Endothelial cell of umbilical vein (primary cell): Measurements from ENCODE around the gene TK1. TPM values are rescaled to one million over a fixed set of nuclear protein-coding genes. Genes with fewer than 3 reads are reported as not detected.

Experiments used
- BruUV-seq: library from RNA; stranded (reverse); fragments of 400-500 nt; replicated peaks from 2 replicates; lab custom pipeline; 2021; lab: Mats Ljungman, UMichigan
- CTCF ChIA-PET: fragments of 300-600, 350-600 bp; sonication (Branson Sonifier 250); formaldehyde crosslinking; loops from one replicate; lab custom pipeline; 2021; ENCODE audit warnings: antibody characterized with exemption, inconsistent platforms; lab: Charles Lee
- POLR2A ChIA-PET: fragments of 300-600, 350-600 bp; sonication (Branson Sonifier 250); formaldehyde crosslinking; loops from one replicate; lab custom pipeline; 2021; ENCODE audit warnings: antibody characterized with exemption, inconsistent platforms; lab: Charles Lee
- DNase-seq: peaks from one replicate; pipeline ENCODE4 v3.0.0-alpha.2; 2011; ENCODE audit warnings: low read depth, low spot score
- FAIRE-seq: peaks from 2 replicates; lab custom pipeline; 2011; peaks lifted over from hg19 to GRCh38; lab: Jason Lieb, UNC
- H2AFZ ChIP-seq: 2 replicates; pipeline ENCODE4 v1.6.0; 2012; ENCODE audit warnings: low read depth, low read length, control low read depth, inconsistent platforms
- H3K27ac ChIP-seq: 2 replicates; pipeline ENCODE4 v1.5.1; 2011; ENCODE audit warnings: low read depth, mild to moderate bottlenecking, control low read depth, low read length, moderate library complexity; ENCODE audit not compliant: insufficient read depth
- H3K27me3 ChIP-seq, 2 experiments: 2 replicates each; pipeline versions ENCODE4 v1.6.0 to v1.6.1; 2011; ENCODE audit warnings: low read length in 2 of 2, mixed read lengths in 1 of 2; ENCODE audit not compliant: control insufficient read depth in 2 of 2, insufficient read depth in 2 of 2
- H3K36me3 ChIP-seq, 2 experiments: 2 replicates in 1 of 2; 3 replicates in 1 of 2; pipeline ENCODE4 v1.5.1; 2011; ENCODE audit warnings: low read length in 2 of 2, mild to moderate bottlenecking in 1 of 2, moderate library complexity in 1 of 2; ENCODE audit not compliant: control insufficient read depth in 2 of 2, insufficient read depth in 2 of 2; ENCODE audit errors: extremely low read depth in 1 of 2
- H3K4me1 ChIP-seq: 3 replicates; pipeline ENCODE4 v1.5.1; 2011; ENCODE audit warnings: mild to moderate bottlenecking, low read length; ENCODE audit not compliant: control insufficient read depth, insufficient read depth; ENCODE audit errors: extremely low read depth
- H3K4me2 ChIP-seq: 2 replicates; pipeline ENCODE4 v1.6.1; 2011; ENCODE audit warnings: low read length, control low read depth, mixed read lengths; ENCODE audit not compliant: insufficient read depth
- H3K4me3 ChIP-seq, 3 experiments: fragments of 200-600 bp in 1 of 3; sonication (generic), shearing (Covaris generic) in 1 of 3; replicated peaks in 1 of 3; 2 replicates each; pipeline ENCODE4 v1.5.1; 2011 to 2016; ENCODE audit warnings: control low read depth in 3 of 3, low read length in 3 of 3, mild to moderate bottlenecking in 2 of 3, inconsistent platforms in 1 of 3, low read depth in 1 of 3, moderate library complexity in 1 of 3; ENCODE audit not compliant: insufficient read depth in 1 of 3
- H3K79me2 ChIP-seq: 2 replicates; pipeline ENCODE4 v1.6.0; 2012; ENCODE audit warnings: low read length, inconsistent platforms; ENCODE audit not compliant: control insufficient read depth, insufficient read depth
- H3K9ac ChIP-seq: replicated peaks from 2 replicates; pipeline ENCODE3; 2011; ENCODE audit warnings: low read length, control low read depth; ENCODE audit not compliant: insufficient read depth; ENCODE audit errors: extremely low read depth
- H3K9me1 ChIP-seq: replicated peaks from 3 replicates; pipeline ENCODE4 v1.6.0; 2011; ENCODE audit warnings: mild to moderate bottlenecking, low read length; ENCODE audit not compliant: control insufficient read depth, insufficient read depth; ENCODE audit errors: extremely low read depth
- H3K9me3 ChIP-seq: replicated peaks from 2 replicates; pipeline ENCODE4 v1.5.1; 2012; ENCODE audit warnings: low read length, inconsistent platforms; ENCODE audit not compliant: control insufficient read depth, insufficient read depth
- H4K20me1 ChIP-seq: replicated peaks from 2 replicates; pipeline ENCODE3; 2011; ENCODE audit warnings: mild to moderate bottlenecking, low read length; ENCODE audit not compliant: control insufficient read depth, insufficient read depth; ENCODE audit errors: extremely low read depth
- EZH2 ChIP-seq: IDR thresholded peaks from 2 replicates; pipeline ENCODE4 v1.6.1; 2012; ENCODE audit warnings: borderline replicate concordance, low read depth, mild to moderate bottlenecking, moderate library complexity, low read length, inconsistent platforms; ENCODE audit not compliant: severe bottlenecking
- FOS ChIP-seq: IDR thresholded peaks from 2 replicates; pipeline ENCODE4 v1.6.1; 2011; ENCODE audit warnings: mild to moderate bottlenecking, low read length, moderate library complexity, borderline replicate concordance; ENCODE audit not compliant: insufficient read depth
- GATA2 ChIP-seq: IDR thresholded peaks from 2 replicates; pipeline ENCODE4 v1.7.0; 2011; ENCODE audit warnings: low read depth, mild to moderate bottlenecking, moderate library complexity, mixed read lengths, low read length; ENCODE audit not compliant: insufficient read length, insufficient read depth
- MAX ChIP-seq: IDR thresholded peaks from 2 replicates; pipeline ENCODE4 v1.6.1; 2011; ENCODE audit not compliant: insufficient read depth, insufficient read length
- MYC ChIP-seq: IDR thresholded peaks from one replicate; pipeline ENCODE4 v1.6.1; 2011; ENCODE audit warnings: mild to moderate bottlenecking, low read depth, low read length
- POLR2A ChIP-seq: IDR thresholded peaks from 2 replicates; pipeline ENCODE4 v1.6.1; 2012; ENCODE audit warnings: low read depth, mild to moderate bottlenecking, control low read depth, low read length
- POLR2AphosphoS5 ChIP-seq: IDR thresholded peaks from 2 replicates; pipeline ENCODE4 v1.6.1; 2012; ENCODE audit warnings: low read depth, mild to moderate bottlenecking, control low read depth, low read length, moderate library complexity; ENCODE audit not compliant: insufficient read depth
- dilution Hi-C: fragments of 300-500 bp; cut with MboI; formaldehyde crosslinking; loops from one replicate; pipeline ENCODE4 v1.15.0; 2019; ENCODE audit warnings: low sequenced_read_pairs; ENCODE audit not compliant: extremely low pct_ligation_motif_present
- intact Hi-C: fragments of 100-400 bp; cut with micrococcal nuclease; formaldehyde crosslinking; loops from one replicate; pipeline ENCODE4 v1.10.0; 2022
- polyA plus RNA-seq, 4 experiments: library from polyadenylated mRNA; depleted of rRNA in 3 of 4; stranded (reverse) in 3 of 4; unstranded in 1 of 4; fragments of >200 nt; gene quantifications; 2 replicates each; pipeline versions ENCODE4 v1.2.1 to v1.2.3, GENCODE V29; 2011 to 2012; ENCODE audit warnings: missing spikeins in 1 of 4
- total RNA-seq: library from RNA; stranded (reverse); gene quantifications from 2 replicates; pipeline ENCODE4 v1.2.3, GENCODE V29; 2021
- TF ChIP-seq, protein P1 (sequence below), 2 donors: IDR thresholded peaks; 1 replicate in 1 of 2; 2 replicates in 1 of 2; pipeline ENCODE4 v1.5.1; 2011; ENCODE audit warnings: low read length in 2 of 2, mild to moderate bottlenecking in 2 of 2, moderate library complexity in 2 of 2, control low read depth in 1 of 2, inconsistent platforms in 1 of 2, low read depth in 1 of 2; ENCODE audit not compliant: insufficient read depth in 1 of 2; ENCODE audit errors: extremely low read depth in 1 of 2

Gene TK1
- total and polyA plus RNA-seq, 2 donors (not counting 3 experiments of a cell fraction or from before 2014, with no cell fraction given), result 111 to 159 TPM

- no peak overlapping the region for H2AFZ ChIP-seq
- peaks cover under 1% of the 10 kb centered on the region for H3K4me1 ChIP-seq
- H3K4me3 ChIP-seq, result no peak overlapping the region
- intact Hi-C loops (no loop called here), dilution Hi-C loops (no loop called here)
- no peak for FAIRE-seq
- H3K27me3 ChIP-seq, result no peaks in the 10 kb centered on the region
- no peak for TF ChIP-seq MAX
- TF ChIP-seq POLR2A, result no peak
- TF ChIP-seq GATA2, result no peak
- TF ChIP-seq MYC, result no peak
- TF ChIP-seq EZH2, result no peak
- no peaks in the 10 kb centered on the region for H3K9me3 ChIP-seq
- H3K79me2 ChIP-seq, result peaks cover 2% of the 10 kb centered on the region
- no TSS peak for BruUV-seq
- no peak for DNase-seq
- CTCF ChIA-PET, result no interaction called here
- H3K4me2 ChIP-seq, result no peak overlapping the region
- no peaks in the 10 kb centered on the region for H3K36me3 ChIP-seq
- H3K9ac ChIP-seq, result no peak overlapping the region
- POLR2A ChIA-PET, result no interaction called here
- H3K27ac ChIP-seq, result no peak overlapping the region
- no peaks in the 10 kb centered on the region for H4K20me1 ChIP-seq
- H3K9me1 ChIP-seq, result no peaks in the 10 kb centered on the region
These were observed 6.8 kb downstream of the TK1 start for GRCh38 chr17:78180083-78180482.

GRCh38 chr17:78179372-78179771, 7.5 kb downstream of the TK1 start:
- ChIA-PET POLR2A (no interaction called here), CTCF (no interaction called here)
- peaks cover 2% of the 10 kb centered on the region for H3K79me2 ChIP-seq
- dilution Hi-C loops (no loop called here), intact Hi-C loops (loop anchor here (5.0 kb wide), 1 partner anchor 162 kb away; no protein-coding TSS in a partner anchor)
- no peak for DNase-seq
- H3K27ac ChIP-seq, result no peak overlapping the region
- no peak for FAIRE-seq
- TF ChIP-seq GATA2 (no peak), EZH2 (no peak), MYC (no peak), FOS (no peak), POLR2AphosphoS5 (no peak)
- TF ChIP-seq, protein P1, sequence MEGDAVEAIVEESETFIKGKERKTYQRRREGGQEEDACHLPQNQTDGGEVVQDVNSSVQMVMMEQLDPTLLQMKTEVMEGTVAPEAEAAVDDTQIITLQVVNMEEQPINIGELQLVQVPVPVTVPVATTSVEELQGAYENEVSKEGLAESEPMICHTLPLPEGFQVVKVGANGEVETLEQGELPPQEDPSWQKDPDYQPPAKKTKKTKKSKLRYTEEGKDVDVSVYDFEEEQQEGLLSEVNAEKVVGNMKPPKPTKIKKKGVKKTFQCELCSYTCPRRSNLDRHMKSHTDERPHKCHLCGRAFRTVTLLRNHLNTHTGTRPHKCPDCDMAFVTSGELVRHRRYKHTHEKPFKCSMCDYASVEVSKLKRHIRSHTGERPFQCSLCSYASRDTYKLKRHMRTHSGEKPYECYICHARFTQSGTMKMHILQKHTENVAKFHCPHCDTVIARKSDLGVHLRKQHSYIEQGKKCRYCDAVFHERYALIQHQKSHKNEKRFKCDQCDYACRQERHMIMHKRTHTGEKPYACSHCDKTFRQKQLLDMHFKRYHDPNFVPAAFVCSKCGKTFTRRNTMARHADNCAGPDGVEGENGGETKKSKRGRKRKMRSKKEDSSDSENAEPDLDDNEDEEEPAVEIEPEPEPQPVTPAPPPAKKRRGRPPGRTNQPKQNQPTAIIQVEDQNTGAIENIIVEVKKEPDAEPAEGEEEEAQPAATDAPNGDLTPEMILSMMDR (IDR thresholded peaks at IDR 0.05; ENCODE audit: extremely low read depth in 1 of 2, insufficient read depth in 1 of 2, low read depth in 1 of 2, low read length in 2 of 2), result no peak
- H3K27me3 ChIP-seq, result no peaks in the 10 kb centered on the region
- no peaks in the 10 kb centered on the region for H3K9me1 ChIP-seq
- no TSS peak for BruUV-seq
- no peaks in the 10 kb centered on the region for H4K20me1 ChIP-seq
- H3K9me3 ChIP-seq, result no peaks in the 10 kb centered on the region
- H3K4me2 ChIP-seq, result no peak overlapping the region
- H3K4me3 ChIP-seq, result no peak overlapping the region
- no peak overlapping the region for H2AFZ ChIP-seq
- no peaks in the 10 kb centered on the region for H3K36me3 ChIP-seq
- peaks cover 7% of the 10 kb centered on the region for H3K4me1 ChIP-seq
- no peak overlapping the region for H3K9ac ChIP-seq
